GM20431 (cell line): ENCODE measurements around the gene IL17D.

Experiments
- in situ Hi-C: fragments of 300-500 bp; cut with MseI, MboI; formaldehyde crosslinking; loops from one replicate; pipeline ENCODE4 v1.15.0; 2020; ENCODE audit warnings: low sequenced_read_pairs; ENCODE audit not compliant: unreplicated experiment

The IL17D gene

GRCh38 chr13:20686863-20687579, 16.5 kb upstream of the IL17D start:
- in situ Hi-C loops: no loop called here

- in situ Hi-C loops: no loop called here
These were observed 14.2 kb upstream of the IL17D start for GRCh38 chr13:20689291-20689690.

GRCh38 chr13:20691616-20692015, 11.9 kb upstream of the IL17D start:
- in situ Hi-C loops: no loop called here

GRCh38 chr13:20696073-20696472, 7.4 kb upstream of the IL17D start:
- in situ Hi-C loops: no loop called here

GRCh38 chr13:20699715-20700114, 3.8 kb upstream of the IL17D start:
- in situ Hi-C loops: no loop called here

- in situ Hi-C loops: no loop called here
These were observed 3.2 kb upstream of the IL17D start for GRCh38 chr13:20700288-20700687.

- in situ Hi-C loops: no loop called here
These were observed 2.0 kb upstream of the IL17D start for GRCh38 chr13:20701461-20701860.

GRCh38 chr13:20702530-20702914, 977 bp upstream of the IL17D start:
- in situ Hi-C loops: no loop called here

- in situ Hi-C loops: no loop called here
These were observed 420 bp downstream of the IL17D start for GRCh38 chr13:20703780-20704458.

- in situ Hi-C loops: no loop called here
These were observed 1.1 kb downstream of the IL17D start for GRCh38 chr13:20704459-20705069.

- in situ Hi-C loops: no loop called here
These were observed 3.2 kb downstream of the IL17D start for GRCh38 chr13:20706661-20707060.

GRCh38 chr13:20708216-20708615, 4.7 kb downstream of the IL17D start:
- in situ Hi-C loops: no loop called here

GRCh38 chr13:20709369-20709768, 5.9 kb downstream of the IL17D start:
- in situ Hi-C loops: no loop called here

GRCh38 chr13:20709782-20710181, 6.3 kb downstream of the IL17D start:
- in situ Hi-C loops: loop anchor here (10.0 kb wide), 1 partner anchor 215 kb away; no protein-coding TSS in a partner anchor

GRCh38 chr13:20711301-20712044, 8.0 kb downstream of the IL17D start:
- in situ Hi-C loops: loop anchor here (10.0 kb wide), 1 partner anchor 213 kb away; no protein-coding TSS in a partner anchor

- in situ Hi-C loops: loop anchor here (10.0 kb wide), 1 partner anchor 212 kb away; no protein-coding TSS in a partner anchor
These were observed 9.5 kb downstream of the IL17D start for GRCh38 chr13:20713014-20713376.

- in situ Hi-C loops: loop anchor here (10.0 kb wide), 1 partner anchor 211 kb away; no protein-coding TSS in a partner anchor
These were observed 10.3 kb downstream of the IL17D start for GRCh38 chr13:20713751-20714150.

GRCh38 chr13:20714161-20714560, 10.7 kb downstream of the IL17D start:
- in situ Hi-C loops: loop anchor here (10.0 kb wide), 1 partner anchor 211 kb away; no protein-coding TSS in a partner anchor

- in situ Hi-C loops: loop anchor here (10.0 kb wide), 1 partner anchor 210 kb away; no protein-coding TSS in a partner anchor
These were observed 11.2 kb downstream of the IL17D start for GRCh38 chr13:20714563-20715329.

GRCh38 chr13:20715330-20715712, 11.8 kb downstream of the IL17D start:
- in situ Hi-C loops: loop anchor here (10.0 kb wide), 1 partner anchor 209 kb away; no protein-coding TSS in a partner anchor
